Measurements from ENCODE around the gene ABCD1. TPM values are rescaled to one million over a fixed set of nuclear protein-coding genes. Genes with fewer than 3 reads are reported as not detected.

ABCD1 gene
- total RNA-seq, 2 donors from 2014 or later, result 15.2 to 18.0 TPM

DNA sequence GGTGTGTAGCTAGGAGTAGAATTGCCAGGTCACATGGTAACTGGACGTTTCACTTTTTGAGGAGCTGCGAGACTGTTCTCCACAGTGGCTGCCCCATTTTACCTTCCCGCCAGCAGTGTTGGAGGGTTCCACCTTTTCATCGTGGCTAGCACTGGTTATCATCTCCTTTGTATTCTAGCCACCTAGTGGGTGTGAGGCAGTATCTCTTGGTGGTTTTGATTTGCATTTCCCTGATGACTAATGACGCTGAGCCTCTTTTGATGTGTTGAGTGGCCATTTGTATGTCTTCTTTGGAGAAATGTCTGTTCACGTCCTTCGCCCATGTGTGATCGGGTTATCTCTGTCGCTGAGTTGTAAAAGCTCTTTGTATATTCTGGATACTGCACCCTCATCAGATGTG lies 10.6 kb downstream of the ABCD1 start:
- H3K27ac ChIP-seq, result no peak overlapping the region
- H3K4me1 ChIP-seq, result no peaks in the 10 kb centered on the region
- peaks cover 0 to 15% of the 10 kb centered on the region in 2 donors for H3K9me3 ChIP-seq
- H3K36me3 ChIP-seq, result no peaks in the 10 kb centered on the region
- TF ChIP-seq, protein P1, sequence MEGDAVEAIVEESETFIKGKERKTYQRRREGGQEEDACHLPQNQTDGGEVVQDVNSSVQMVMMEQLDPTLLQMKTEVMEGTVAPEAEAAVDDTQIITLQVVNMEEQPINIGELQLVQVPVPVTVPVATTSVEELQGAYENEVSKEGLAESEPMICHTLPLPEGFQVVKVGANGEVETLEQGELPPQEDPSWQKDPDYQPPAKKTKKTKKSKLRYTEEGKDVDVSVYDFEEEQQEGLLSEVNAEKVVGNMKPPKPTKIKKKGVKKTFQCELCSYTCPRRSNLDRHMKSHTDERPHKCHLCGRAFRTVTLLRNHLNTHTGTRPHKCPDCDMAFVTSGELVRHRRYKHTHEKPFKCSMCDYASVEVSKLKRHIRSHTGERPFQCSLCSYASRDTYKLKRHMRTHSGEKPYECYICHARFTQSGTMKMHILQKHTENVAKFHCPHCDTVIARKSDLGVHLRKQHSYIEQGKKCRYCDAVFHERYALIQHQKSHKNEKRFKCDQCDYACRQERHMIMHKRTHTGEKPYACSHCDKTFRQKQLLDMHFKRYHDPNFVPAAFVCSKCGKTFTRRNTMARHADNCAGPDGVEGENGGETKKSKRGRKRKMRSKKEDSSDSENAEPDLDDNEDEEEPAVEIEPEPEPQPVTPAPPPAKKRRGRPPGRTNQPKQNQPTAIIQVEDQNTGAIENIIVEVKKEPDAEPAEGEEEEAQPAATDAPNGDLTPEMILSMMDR (IDR thresholded peaks at IDR 0.05), result no peak
- H3K4me3 ChIP-seq, result no peak overlapping the region
- no peaks in the 10 kb centered on the region for H3K27me3 ChIP-seq
- no peak for DNase-seq (ENCODE audit: low spot score)

DNA sequence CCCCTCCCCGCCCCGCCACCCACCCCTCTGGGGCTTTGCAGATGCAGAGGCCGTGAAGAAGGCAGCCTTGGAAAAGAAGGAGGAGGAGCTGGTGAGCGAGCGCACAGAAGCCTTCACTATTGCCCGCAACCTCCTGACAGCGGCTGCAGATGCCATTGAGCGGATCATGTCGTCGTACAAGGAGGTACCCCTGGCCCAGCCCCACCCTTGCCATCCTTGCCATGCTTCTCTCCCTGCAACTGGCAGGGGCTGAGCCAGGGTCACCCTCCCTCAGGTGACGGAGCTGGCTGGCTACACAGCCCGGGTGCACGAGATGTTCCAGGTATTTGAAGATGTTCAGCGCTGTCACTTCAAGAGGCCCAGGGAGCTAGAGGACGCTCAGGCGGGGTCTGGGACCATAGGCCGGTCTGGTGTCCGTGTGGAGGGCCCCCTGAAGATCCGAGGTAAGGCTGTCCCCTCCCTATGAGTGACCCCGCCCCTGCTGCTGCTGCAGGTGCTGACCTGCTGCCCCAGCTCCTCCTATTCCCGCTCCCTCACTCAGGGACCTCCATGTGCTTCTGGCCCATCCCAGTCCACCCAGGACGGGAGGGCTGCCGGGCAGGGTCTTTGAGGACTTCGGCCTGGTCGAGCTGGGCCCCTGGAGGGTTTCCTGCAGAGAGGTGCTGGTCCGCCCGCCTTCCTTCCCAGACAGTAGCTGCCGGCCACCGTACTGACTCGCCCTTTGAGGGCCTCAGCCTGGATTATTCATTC lies 11.6 kb downstream of the ABCD1 start:
- Histone ChIP-seq H3K27me3 (no peaks in the 10 kb centered on the region), H3K36me3 (no peaks in the 10 kb centered on the region), H3K9me3 (peaks cover 0 to 10% of the 10 kb centered on the region in 2 donors), H3K4me3 (no peak overlapping the region), H3K27ac (no peak overlapping the region), H3K4me1 (no peaks in the 10 kb centered on the region)
- DNase-seq (ENCODE audit: low spot score), result no peak
- TF ChIP-seq, protein P1 (IDR thresholded peaks at IDR 0.05), result no peak

DNA sequence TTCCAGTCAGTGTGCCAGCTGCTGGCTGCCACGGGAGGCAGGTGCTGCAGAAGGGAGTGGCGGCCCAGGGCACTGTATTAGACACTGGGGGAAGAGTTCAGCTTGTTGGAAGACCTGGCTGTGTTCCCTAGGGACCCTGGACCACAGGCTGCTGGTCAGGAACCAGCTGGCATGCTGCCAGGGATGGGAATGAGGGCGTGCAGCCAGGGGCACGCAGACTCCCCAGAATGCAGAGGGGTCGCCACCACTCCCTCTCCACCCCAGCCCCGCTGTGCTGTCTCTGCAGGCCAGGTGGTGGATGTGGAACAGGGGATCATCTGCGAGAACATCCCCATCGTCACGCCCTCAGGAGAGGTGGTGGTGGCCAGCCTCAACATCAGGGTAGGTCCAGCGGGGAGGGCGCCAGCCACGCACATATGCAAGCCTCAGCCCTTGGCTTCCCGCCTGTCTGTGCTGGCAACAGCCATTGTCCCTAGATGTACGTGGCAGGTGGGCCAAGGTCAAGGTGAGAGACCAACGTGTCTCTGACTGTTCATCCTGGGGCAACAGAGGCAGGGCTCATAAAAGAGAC lies 12.3 kb downstream of the ABCD1 start:
- H3K9me3 ChIP-seq, result peaks cover 0 to 3% of the 10 kb centered on the region in 2 donors
- no peaks in the 10 kb centered on the region for H3K36me3 ChIP-seq
- H3K4me3 ChIP-seq, result no peak overlapping the region
- no peaks in the 10 kb centered on the region for H3K4me1 ChIP-seq
- no peak for DNase-seq (ENCODE audit: low spot score)
- H3K27me3 ChIP-seq, result no peaks in the 10 kb centered on the region
- H3K27ac ChIP-seq, result no peak overlapping the region
- TF ChIP-seq, protein P1 (IDR thresholded peaks at IDR 0.05), result no peak

DNA sequence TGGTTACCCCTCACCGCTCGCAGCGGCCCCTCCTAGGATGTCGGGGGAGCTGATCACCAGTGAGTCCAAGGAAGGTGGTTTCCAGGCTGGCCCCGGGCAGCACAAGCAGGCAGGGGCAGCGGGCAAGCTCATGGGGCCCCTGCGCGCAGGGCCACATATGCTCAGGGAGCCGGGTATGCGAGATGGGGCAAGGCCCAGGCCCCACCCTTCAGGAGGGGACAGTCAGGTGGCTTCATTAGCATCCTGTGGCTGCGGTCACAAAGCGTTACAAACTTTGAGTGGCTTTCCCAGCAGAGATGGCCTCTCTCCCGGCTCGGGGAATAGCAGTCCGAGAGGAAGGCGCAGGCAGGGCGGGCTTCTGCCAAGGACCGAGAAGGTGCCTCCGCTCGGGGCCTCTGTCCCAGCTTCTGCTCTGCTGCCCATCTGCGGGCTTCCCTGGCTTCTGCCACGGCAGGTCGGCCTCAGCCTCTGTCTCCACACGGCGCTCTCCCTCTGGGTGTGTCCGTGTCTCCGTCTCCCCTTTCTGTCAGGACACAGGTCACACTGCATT lies 13.5 kb downstream of the ABCD1 start:
- TF ChIP-seq, protein P1 (IDR thresholded peaks at IDR 0.05), result no peak
- H3K4me3 ChIP-seq, result no peak overlapping the region
- DNase-seq (ENCODE audit: low spot score), result no peak
- no peak overlapping the region for H3K27ac ChIP-seq
- no peaks in the 10 kb centered on the region for H3K36me3 ChIP-seq
- no peaks in the 10 kb centered on the region for H3K9me3 ChIP-seq
- H3K4me1 ChIP-seq, result no peaks in the 10 kb centered on the region
- H3K27me3 ChIP-seq, result no peaks in the 10 kb centered on the region

DNA sequence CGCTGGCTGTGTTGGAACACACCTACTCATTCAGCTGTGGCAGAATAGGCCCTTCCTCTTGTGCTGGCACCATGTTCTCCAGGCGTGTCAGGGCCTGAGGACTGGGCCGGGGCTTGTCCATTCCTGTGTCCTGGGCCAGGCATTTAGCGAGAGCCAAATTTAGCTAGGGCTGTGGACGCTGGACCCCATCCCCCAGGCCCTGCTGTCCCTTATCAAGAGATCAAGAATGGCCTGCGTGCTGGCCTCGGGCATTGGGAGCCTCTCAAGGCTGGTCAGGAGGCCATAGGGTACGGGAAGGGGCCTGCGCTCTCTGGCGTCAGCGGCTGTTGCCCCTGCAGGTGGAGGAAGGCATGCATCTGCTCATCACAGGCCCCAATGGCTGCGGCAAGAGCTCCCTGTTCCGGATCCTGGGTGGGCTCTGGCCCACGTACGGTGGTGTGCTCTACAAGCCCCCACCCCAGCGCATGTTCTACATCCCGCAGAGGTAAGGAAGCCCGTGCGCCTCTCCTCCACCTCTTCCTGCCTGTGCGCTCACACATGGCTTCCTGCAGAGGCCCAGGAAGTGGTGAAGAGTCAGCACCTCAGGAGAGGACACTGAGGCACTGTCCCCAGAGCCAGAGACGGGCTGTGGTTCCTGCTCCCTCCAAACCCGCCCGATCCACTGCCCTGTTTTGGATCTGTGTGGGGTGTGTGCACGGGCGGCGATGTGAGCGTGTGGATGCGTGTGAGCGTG lies 15.3 kb downstream of the ABCD1 start:
- TF ChIP-seq, protein P1 (IDR thresholded peaks at IDR 0.05), result no peak
- no peaks in the 10 kb centered on the region for H3K27me3 ChIP-seq
- DNase-seq (ENCODE audit: low spot score), result no peak
- no peak overlapping the region for H3K4me3 ChIP-seq
- H3K4me1 ChIP-seq, result peaks cover 0 to 7% of the 10 kb centered on the region in 2 donors
- no peak overlapping the region for H3K27ac ChIP-seq
- no peaks in the 10 kb centered on the region for H3K36me3 ChIP-seq
- H3K9me3 ChIP-seq, result no peaks in the 10 kb centered on the region

All from right atrium auricular region (tissue), 2 donors.